ENCODE results near the gene ENO4. TPM values are rescaled to one million over a fixed set of nuclear protein-coding genes. Genes with fewer than 3 reads are reported as not detected.

ENO4 gene
- total RNA-seq, 1 experiment from 2014 or later, result 0.22 TPM

- Histone ChIP-seq H3K27me3 (ENCODE audit: insufficient read depth, low read length) (no peaks in the 10 kb centered on the region), H3K9ac (ENCODE audit: low read length) (no peak overlapping the region), H4K20me1 (ENCODE audit: insufficient read depth) (no peaks in the 10 kb centered on the region), H3K9me3 (ENCODE audit: control insufficient read depth in 1 of 2, insufficient read depth in 1 of 2, low read depth in 1 of 2, low read length in 2 of 2) (no peaks in the 10 kb centered on the region), H3K4me3 (replicated peaks in 1 of 2; ENCODE audit: low read depth in 1 of 2, low read length in 2 of 2) (no peak overlapping the region), H3K4me2 (ENCODE audit: low read length) (no peak overlapping the region), H3K79me2 (ENCODE audit: insufficient read depth, low read length) (no peaks in the 10 kb centered on the region), H3K27ac (ENCODE audit: low read depth, low read length) (no peak overlapping the region), H3K4me1 (ENCODE audit: control insufficient read depth in 1 of 2, insufficient read depth in 2 of 2, low read length in 2 of 2) (no peaks in the 10 kb centered on the region), H2AFZ (ENCODE audit: low read depth, low read length, poor library complexity, severe bottlenecking) (no peak overlapping the region), H3K36me3 (ENCODE audit: control insufficient read depth in 1 of 2, insufficient read depth in 2 of 2, low read length in 2 of 2) (peaks cover 25 to 46% of the 10 kb centered on the region in 2 experiments; a peak in 3 of 4 replicates), H3K9me2 (ENCODE audit: insufficient read depth) (no peaks in the 10 kb centered on the region)
- no peak for DNase-seq (ENCODE audit: low read depth, low spot score)
- POLR2A ChIA-PET, result no interaction called here
- TF ChIP-seq YY1 (IDR thresholded peaks at IDR 0.05; ENCODE audit: extremely low read depth, insufficient replicate concordance, low read depth, low read length) (no peak), FOSL1 (IDR thresholded peaks at IDR 0.05; ENCODE audit: low read depth) (no peak), CEBPB (IDR thresholded peaks at IDR 0.05; ENCODE audit: low read depth) (no peak), EGR1 (IDR thresholded peaks at IDR 0.05; ENCODE audit: low read depth) (no peak), ZFX (IDR thresholded peaks at IDR 0.05) (no peak), ZBTB33 (IDR thresholded peaks at IDR 0.05; ENCODE audit: extremely low read depth, insufficient replicate concordance, low read length) (no peak), SP1 (IDR thresholded peaks at IDR 0.05; ENCODE audit: low read depth) (no peak), RAD21 (IDR thresholded peaks at IDR 0.05; ENCODE audit: low read depth) (no peak), ELF1 (IDR thresholded peaks at IDR 0.05; ENCODE audit: borderline replicate concordance, low read depth) (no peak), EZH2 (IDR thresholded peaks at IDR 0.05) (no peak), SRF (IDR thresholded peaks at IDR 0.05; ENCODE audit: low read depth) (no peak), SIN3A (IDR thresholded peaks at IDR 0.05; ENCODE audit: low read depth) (no peak), TCF7L2 (IDR thresholded peaks at IDR 0.05; ENCODE audit: borderline replicate concordance, extremely low read depth, insufficient read depth, insufficient read length) (no peak), CTCF (IDR thresholded peaks at IDR 0.05 in 2 of 3, conservative IDR thresholded peaks at IDR 0.05 in 1 of 3; ENCODE audit: borderline replicate concordance in 1 of 3, insufficient read depth in 1 of 3, low read depth in 2 of 3, low read length in 2 of 3) (no peak), POLR2AphosphoS5 (IDR thresholded peaks at IDR 0.05; ENCODE audit: low read depth, low read length) (no peak), MAX (IDR thresholded peaks at IDR 0.05) (no peak)
- CTCF ChIA-PET, result no interaction called here
- no TSS peak for BruUV-seq (replicated peaks)
- intact Hi-C loops (cut with micrococcal nuclease), result no loop called here
- no peak for ATAC-seq
- RAD21 ChIA-PET (ENCODE audit: low non-redundant PET in 1 of 2, low total read pairs in 2 of 2, uncharacterized antibody in 2 of 2, unreplicated experiment in 2 of 2), result no interaction called here
Measured at GRCh38 chr10:116917481-116917880, 68.2 kb downstream of the ENO4 start.

Data from HCT116 (cell line).